Epidermal melanocyte (primary cell): ENCODE results near the gene SIPA1.

Experiments
- DNase-seq: peaks from one replicate; pipeline ENCODE4 v3.0.0; 2011; ENCODE audit warnings: low spot score; ENCODE audit not compliant: insufficient read length

The SIPA1 gene

GRCh38 chr11:65642014-65642671, 4.2 kb downstream of the SIPA1 start:
- DNase-seq: no peak

GRCh38 chr11:65643971-65644370, 6.1 kb downstream of the SIPA1 start:
- no peak for DNase-seq

- no peak for DNase-seq
Observed at GRCh38 chr11:65644837-65645236, 6.9 kb downstream of the SIPA1 start.

GRCh38 chr11:65645710-65646109, 7.8 kb downstream of the SIPA1 start:
- DNase-seq: no peak

GRCh38 chr11:65646288-65646957, 8.5 kb downstream of the SIPA1 start:
- no peak for DNase-seq

GRCh38 chr11:65646958-65647701, 9.2 kb downstream of the SIPA1 start:
- no peak for DNase-seq

GRCh38 chr11:65648997-65649493, 11.1 kb downstream of the SIPA1 start:
- no peak for DNase-seq

- DNase-seq: no peak
Observed at GRCh38 chr11:65649656-65650546, 12.0 kb downstream of the SIPA1 start.

GRCh38 chr11:65650547-65651338, 12.8 kb downstream of the SIPA1 start:
- no peak for DNase-seq

GRCh38 chr11:65651339-65651588, 13.4 kb downstream of the SIPA1 start:
- no peak for DNase-seq

- no peak for DNase-seq
Observed at GRCh38 chr11:65651589-65652510, 13.9 kb downstream of the SIPA1 start.

GRCh38 chr11:65652511-65653228, 14.8 kb downstream of the SIPA1 start:
- peak; percentile 100 for DNase-seq

GRCh38 chr11:65653229-65654225, 15.6 kb downstream of the SIPA1 start:
- DNase-seq: no peak

- no peak for DNase-seq
Observed at GRCh38 chr11:65654375-65655349, 16.8 kb downstream of the SIPA1 start.

GRCh38 chr11:65655570-65656332, 17.9 kb downstream of the SIPA1 start:
- no peak for DNase-seq

- DNase-seq: no peak
Observed at GRCh38 chr11:65657426-65657825, 19.5 kb downstream of the SIPA1 start.
